GM12878 (cell line): Measurements from ENCODE around the gene TRPM6.

ENCODE experiments used
- NRF1 ChIP-seq: conservative IDR thresholded peaks from 2 replicates; pipeline ENCODE4 v1.6.1; 2011; ENCODE audit warnings: mild to moderate bottlenecking, low read depth, low read length, improper control_type of control experiment
- TF ChIP-seq, protein P1 (sequence below): fragments of 450-650 bp; IDR thresholded peaks from 2 replicates; pipeline ENCODE4 v1.6.1; 2016; ENCODE audit warnings: mild to moderate bottlenecking
- TF ChIP-seq, protein P2 (sequence below), 3 experiments: IDR thresholded peaks in 2 of 3; conservative IDR thresholded peaks in 1 of 3; 2 replicates each; pipeline ENCODE4 v1.5.1; 2011; ENCODE audit warnings: low read depth in 3 of 3, low read length in 3 of 3, mild to moderate bottlenecking in 3 of 3, control low read depth in 2 of 3, moderate library complexity in 2 of 3, inconsistent platforms in 1 of 3, mixed read lengths in 1 of 3; ENCODE audit not compliant: control insufficient read depth in 2 of 3, insufficient read depth in 1 of 3; ENCODE audit errors: extremely low read depth in 1 of 3

DNA sequence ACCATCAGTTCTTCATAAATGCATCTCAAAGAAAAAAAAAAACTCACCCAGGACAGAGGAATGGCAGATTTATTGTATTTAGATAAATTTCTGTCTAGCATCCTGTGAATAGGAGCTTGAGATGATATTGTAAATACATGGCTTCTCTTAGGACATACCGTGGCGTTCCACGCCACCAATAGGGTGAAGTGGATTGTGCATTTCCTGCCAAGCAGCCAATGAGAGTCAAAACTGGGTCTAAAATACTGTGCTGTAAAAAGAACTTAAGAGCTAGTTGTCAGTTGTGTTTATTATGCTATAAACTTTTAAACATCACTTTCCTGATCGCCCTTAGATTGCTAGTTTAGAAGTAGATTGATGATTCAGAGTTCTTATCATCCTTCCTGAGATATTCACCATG is 20.9 kb upstream of the TRPM6 start:
- TF ChIP-seq, protein P1, sequence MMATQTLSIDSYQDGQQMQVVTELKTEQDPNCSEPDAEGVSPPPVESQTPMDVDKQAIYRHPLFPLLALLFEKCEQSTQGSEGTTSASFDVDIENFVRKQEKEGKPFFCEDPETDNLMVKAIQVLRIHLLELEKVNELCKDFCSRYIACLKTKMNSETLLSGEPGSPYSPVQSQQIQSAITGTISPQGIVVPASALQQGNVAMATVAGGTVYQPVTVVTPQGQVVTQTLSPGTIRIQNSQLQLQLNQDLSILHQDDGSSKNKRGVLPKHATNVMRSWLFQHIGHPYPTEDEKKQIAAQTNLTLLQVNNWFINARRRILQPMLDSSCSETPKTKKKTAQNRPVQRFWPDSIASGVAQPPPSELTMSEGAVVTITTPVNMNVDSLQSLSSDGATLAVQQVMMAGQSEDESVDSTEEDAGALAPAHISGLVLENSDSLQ: no peak
- TF ChIP-seq, protein P2, sequence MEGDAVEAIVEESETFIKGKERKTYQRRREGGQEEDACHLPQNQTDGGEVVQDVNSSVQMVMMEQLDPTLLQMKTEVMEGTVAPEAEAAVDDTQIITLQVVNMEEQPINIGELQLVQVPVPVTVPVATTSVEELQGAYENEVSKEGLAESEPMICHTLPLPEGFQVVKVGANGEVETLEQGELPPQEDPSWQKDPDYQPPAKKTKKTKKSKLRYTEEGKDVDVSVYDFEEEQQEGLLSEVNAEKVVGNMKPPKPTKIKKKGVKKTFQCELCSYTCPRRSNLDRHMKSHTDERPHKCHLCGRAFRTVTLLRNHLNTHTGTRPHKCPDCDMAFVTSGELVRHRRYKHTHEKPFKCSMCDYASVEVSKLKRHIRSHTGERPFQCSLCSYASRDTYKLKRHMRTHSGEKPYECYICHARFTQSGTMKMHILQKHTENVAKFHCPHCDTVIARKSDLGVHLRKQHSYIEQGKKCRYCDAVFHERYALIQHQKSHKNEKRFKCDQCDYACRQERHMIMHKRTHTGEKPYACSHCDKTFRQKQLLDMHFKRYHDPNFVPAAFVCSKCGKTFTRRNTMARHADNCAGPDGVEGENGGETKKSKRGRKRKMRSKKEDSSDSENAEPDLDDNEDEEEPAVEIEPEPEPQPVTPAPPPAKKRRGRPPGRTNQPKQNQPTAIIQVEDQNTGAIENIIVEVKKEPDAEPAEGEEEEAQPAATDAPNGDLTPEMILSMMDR (IDR thresholded peaks at IDR 0.05 in 2 of 3, conservative IDR thresholded peaks at IDR 0.05 in 1 of 3; ENCODE audit: control insufficient read depth in 2 of 3, extremely low read depth in 1 of 3, insufficient read depth in 1 of 3, low read depth in 3 of 3, low read length in 3 of 3): no peak
- TF ChIP-seq NRF1: no peak
